ENCODE measurements around the gene C12orf42.
"Not testable (repeated sequence)": the region's sequence is repeated elsewhere in the genome, so short reads cannot be mapped to it uniquely, and the experiment has no call there.

Gene C12orf42

GRCh38 chr12:103494734-103495468 lies 867 bp downstream of the C12orf42 start:
- no peak for DNase-seq

- no peak for DNase-seq
These were observed 1.6 kb downstream of the C12orf42 start for GRCh38 chr12:103494051-103494733.

- no peak for DNase-seq
These were observed 2.6 kb downstream of the C12orf42 start for GRCh38 chr12:103493199-103493598.

GRCh38 chr12:103482365-103482764 lies 13.4 kb downstream of the C12orf42 start:
- DNase-seq: no peak

GRCh38 chr12:103475073-103475472 lies 20.7 kb downstream of the C12orf42 start:
- no peak for DNase-seq

GRCh38 chr12:103470664-103471063 lies 25.1 kb downstream of the C12orf42 start:
- DNase-seq: no peak

GRCh38 chr12:103469719-103470118 lies 26.0 kb downstream of the C12orf42 start:
- DNase-seq: no peak

- DNase-seq: no peak
These were observed 26.9 kb downstream of the C12orf42 start for GRCh38 chr12:103468837-103469236.

- no peak for DNase-seq
These were observed 33.1 kb downstream of the C12orf42 start for GRCh38 chr12:103462675-103463074.

- DNase-seq: no peak
These were observed 38.3 kb downstream of the C12orf42 start for GRCh38 chr12:103457471-103457870.

- DNase-seq: no peak
These were observed 39.8 kb downstream of the C12orf42 start for GRCh38 chr12:103456006-103456405.

GRCh38 chr12:103455020-103455763 lies 40.6 kb downstream of the C12orf42 start:
- no peak for DNase-seq

GRCh38 chr12:103444983-103445382 lies 50.8 kb downstream of the C12orf42 start:
- DNase-seq: no peak

GRCh38 chr12:103442822-103443221 lies 52.9 kb downstream of the C12orf42 start:
- no peak for DNase-seq

- DNase-seq: no peak
These were observed 53.6 kb downstream of the C12orf42 start for GRCh38 chr12:103442182-103442555.

GRCh38 chr12:103441437-103442181 lies 54.2 kb downstream of the C12orf42 start:
- DNase-seq: no peak

- not testable (repeated sequence) for DNase-seq
These were observed 61.3 kb downstream of the C12orf42 start for GRCh38 chr12:103434165-103435105.

- DNase-seq: no peak
These were observed 63.8 kb downstream of the C12orf42 start for GRCh38 chr12:103431950-103432349.

GRCh38 chr12:103431387-103431786 lies 64.4 kb downstream of the C12orf42 start:
- no peak for DNase-seq

GRCh38 chr12:103425674-103426073 lies 70.1 kb downstream of the C12orf42 start:
- not testable (repeated sequence) for DNase-seq

GRCh38 chr12:103424849-103425586 lies 70.8 kb downstream of the C12orf42 start:
- not testable (repeated sequence) for DNase-seq
